ENCODE results near the gene HMGCLL1. TPM values are rescaled to one million over a fixed set of nuclear protein-coding genes. Genes with fewer than 3 reads are reported as not detected.

Gene HMGCLL1
- total and polyA plus RNA-seq, 2 donors (not counting 3 experiments of a cell fraction or from before 2014, with no cell fraction given), result not detected

DNA sequence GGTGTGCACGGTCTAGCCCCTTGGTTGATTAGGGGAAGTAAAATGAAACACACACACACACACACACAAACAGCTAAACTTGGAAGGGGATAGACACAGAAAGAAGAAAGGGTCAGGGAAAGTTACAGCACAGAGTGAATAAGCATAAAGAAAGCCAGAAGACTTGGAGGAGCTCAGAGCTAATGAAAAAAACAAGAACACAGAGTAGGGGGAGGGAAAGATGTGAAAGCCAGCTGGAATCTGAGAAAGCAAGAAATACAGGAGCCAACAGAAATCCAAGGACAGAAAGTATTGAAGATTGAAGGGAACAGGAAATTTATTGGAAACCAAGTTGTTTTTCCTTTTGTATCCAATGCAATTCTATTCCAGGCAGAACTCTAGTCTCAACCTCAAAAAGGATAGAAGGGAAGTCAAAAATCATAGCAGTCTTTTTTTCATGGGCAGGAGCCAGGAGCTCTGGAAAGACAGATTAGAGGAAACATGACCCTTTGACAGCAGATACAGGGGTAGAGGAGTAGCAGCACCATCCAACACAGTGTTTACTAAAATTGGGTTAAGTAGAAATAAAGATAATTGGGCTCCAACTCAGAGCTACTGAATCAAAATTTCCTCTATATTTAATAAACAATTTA is 10.1 kb downstream of the HMGCLL1 start:
- Histone ChIP-seq H3K9ac (replicated peaks; ENCODE audit: extremely low read depth, insufficient read depth, low read length) (no peak overlapping the region), H3K4me2 (ENCODE audit: insufficient read depth, low read length) (no peak overlapping the region), H3K79me2 (ENCODE audit: control insufficient read depth, insufficient read depth, low read length) (no peaks in the 10 kb centered on the region), H3K27ac (ENCODE audit: insufficient read depth, low read depth, low read length) (no peak overlapping the region), H4K20me1 (replicated peaks; ENCODE audit: control insufficient read depth, extremely low read depth, insufficient read depth, low read length) (no peaks in the 10 kb centered on the region), H3K36me3 (ENCODE audit: control insufficient read depth in 2 of 2, extremely low read depth in 1 of 2, insufficient read depth in 2 of 2, low read length in 2 of 2) (no peaks in the 10 kb centered on the region), H3K9me3 (replicated peaks; ENCODE audit: control insufficient read depth, insufficient read depth, low read length) (no peaks in the 10 kb centered on the region), H3K4me1 (ENCODE audit: control insufficient read depth, extremely low read depth, insufficient read depth, low read length) (no peaks in the 10 kb centered on the region), H3K27me3 (ENCODE audit: control insufficient read depth in 2 of 2, insufficient read depth in 2 of 2, low read length in 2 of 2) (no peaks in the 10 kb centered on the region), H3K9me1 (replicated peaks; ENCODE audit: control insufficient read depth, extremely low read depth, insufficient read depth, low read length) (no peaks in the 10 kb centered on the region), H3K4me3 (replicated peaks in 1 of 3; ENCODE audit: insufficient read depth in 1 of 3, low read depth in 1 of 3, low read length in 3 of 3) (no peak overlapping the region), H2AFZ (ENCODE audit: low read depth, low read length) (no peak overlapping the region)
- TF ChIP-seq FOS (IDR thresholded peaks at IDR 0.05; ENCODE audit: borderline replicate concordance, insufficient read depth, low read length) (no peak), MYC (IDR thresholded peaks at IDR 0.05; ENCODE audit: low read depth, low read length) (no peak), POLR2AphosphoS5 (IDR thresholded peaks at IDR 0.05; ENCODE audit: insufficient read depth, low read depth, low read length) (no peak), GATA2 (IDR thresholded peaks at IDR 0.05; ENCODE audit: insufficient read depth, insufficient read length, low read depth, low read length) (no peak), MAX (IDR thresholded peaks at IDR 0.05; ENCODE audit: insufficient read depth, insufficient read length) (no peak), JUN (IDR thresholded peaks at IDR 0.05; ENCODE audit: borderline replicate concordance, insufficient read depth, insufficient read length, low read depth) (no peak), POLR2A (IDR thresholded peaks at IDR 0.05; ENCODE audit: low read depth, low read length) (no peak)
- intact Hi-C loops (cut with micrococcal nuclease) (no loop called here), dilution Hi-C loops (cut with MboI; ENCODE audit: extremely low pct_ligation_motif_present, low sequenced_read_pairs) (no loop called here)
- BruUV-seq (replicated peaks), result no TSS peak
- no peak for FAIRE-seq
- ChIA-PET POLR2A (no interaction called here), CTCF (interaction anchor here (0.9 to 1.5 kb wide), 3 partner anchors 10 to 48 kb away, joined by 3 to 5 read pairs (median 3); partner anchors contain the start of gene HMGCLL1)
- DNase-seq (ENCODE audit: low read depth, low spot score), result no peak

GRCh38 chr6:55567558-55567957 is 11.4 kb downstream of the HMGCLL1 start:
- POLR2A ChIA-PET, result no interaction called here
- Histone ChIP-seq H3K9ac (replicated peaks; ENCODE audit: extremely low read depth, insufficient read depth, low read length) (no peak overlapping the region), H3K4me1 (ENCODE audit: control insufficient read depth, extremely low read depth, insufficient read depth, low read length) (no peaks in the 10 kb centered on the region), H3K36me3 (ENCODE audit: control insufficient read depth in 2 of 2, extremely low read depth in 1 of 2, insufficient read depth in 2 of 2, low read length in 2 of 2) (no peaks in the 10 kb centered on the region), H3K27me3 (ENCODE audit: control insufficient read depth in 2 of 2, insufficient read depth in 2 of 2, low read length in 2 of 2) (no peaks in the 10 kb centered on the region), H3K27ac (ENCODE audit: insufficient read depth, low read depth, low read length) (no peak overlapping the region), H3K4me2 (ENCODE audit: insufficient read depth, low read length) (no peak overlapping the region), H3K9me3 (replicated peaks; ENCODE audit: control insufficient read depth, insufficient read depth, low read length) (no peaks in the 10 kb centered on the region), H4K20me1 (replicated peaks; ENCODE audit: control insufficient read depth, extremely low read depth, insufficient read depth, low read length) (no peaks in the 10 kb centered on the region), H3K4me3 (replicated peaks in 1 of 3; ENCODE audit: insufficient read depth in 1 of 3, low read depth in 1 of 3, low read length in 3 of 3) (no peak overlapping the region), H3K79me2 (ENCODE audit: control insufficient read depth, insufficient read depth, low read length) (no peaks in the 10 kb centered on the region), H3K9me1 (replicated peaks; ENCODE audit: control insufficient read depth, extremely low read depth, insufficient read depth, low read length) (no peaks in the 10 kb centered on the region), H2AFZ (ENCODE audit: low read depth, low read length) (no peak overlapping the region)
- DNase-seq (ENCODE audit: low read depth, low spot score) (no peak), FAIRE-seq (no peak)
- dilution Hi-C loops (cut with MboI; ENCODE audit: extremely low pct_ligation_motif_present, low sequenced_read_pairs), result no loop called here
- intact Hi-C loops (cut with micrococcal nuclease), result no loop called here
- TF ChIP-seq MYC (IDR thresholded peaks at IDR 0.05; ENCODE audit: low read depth, low read length) (no peak), GATA2 (IDR thresholded peaks at IDR 0.05; ENCODE audit: insufficient read depth, insufficient read length, low read depth, low read length) (no peak), MAX (IDR thresholded peaks at IDR 0.05; ENCODE audit: insufficient read depth, insufficient read length) (no peak)
- TF ChIP-seq, protein P1, sequence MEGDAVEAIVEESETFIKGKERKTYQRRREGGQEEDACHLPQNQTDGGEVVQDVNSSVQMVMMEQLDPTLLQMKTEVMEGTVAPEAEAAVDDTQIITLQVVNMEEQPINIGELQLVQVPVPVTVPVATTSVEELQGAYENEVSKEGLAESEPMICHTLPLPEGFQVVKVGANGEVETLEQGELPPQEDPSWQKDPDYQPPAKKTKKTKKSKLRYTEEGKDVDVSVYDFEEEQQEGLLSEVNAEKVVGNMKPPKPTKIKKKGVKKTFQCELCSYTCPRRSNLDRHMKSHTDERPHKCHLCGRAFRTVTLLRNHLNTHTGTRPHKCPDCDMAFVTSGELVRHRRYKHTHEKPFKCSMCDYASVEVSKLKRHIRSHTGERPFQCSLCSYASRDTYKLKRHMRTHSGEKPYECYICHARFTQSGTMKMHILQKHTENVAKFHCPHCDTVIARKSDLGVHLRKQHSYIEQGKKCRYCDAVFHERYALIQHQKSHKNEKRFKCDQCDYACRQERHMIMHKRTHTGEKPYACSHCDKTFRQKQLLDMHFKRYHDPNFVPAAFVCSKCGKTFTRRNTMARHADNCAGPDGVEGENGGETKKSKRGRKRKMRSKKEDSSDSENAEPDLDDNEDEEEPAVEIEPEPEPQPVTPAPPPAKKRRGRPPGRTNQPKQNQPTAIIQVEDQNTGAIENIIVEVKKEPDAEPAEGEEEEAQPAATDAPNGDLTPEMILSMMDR (IDR thresholded peaks at IDR 0.05; ENCODE audit: extremely low read depth in 1 of 2, insufficient read depth in 1 of 2, low read depth in 1 of 2, low read length in 2 of 2), result no peak
- CTCF ChIA-PET, result no interaction called here
- BruUV-seq (replicated peaks), result no TSS peak
